KOPT-K1 (cell line): ENCODE measurements around the gene ADAMTS17.

Experiments
- H3K27ac ChIP-seq: fragments of 200-600 bp; sonication (generic); 2 replicates; pipeline ENCODE4 v1.5.1; 2016; ENCODE audit warnings: antibody characterized with exemption, mild to moderate bottlenecking, low read depth, low read length; ENCODE audit not compliant: poor library complexity, severe bottlenecking
- H3K36me3 ChIP-seq: fragments of 200-600 bp; sonication (generic); 2 replicates; pipeline ENCODE4 v1.5.1; 2017; ENCODE audit warnings: antibody characterized with exemption, mild to moderate bottlenecking, low read length, moderate library complexity; ENCODE audit not compliant: insufficient read depth
- H3K9me3 ChIP-seq: fragments of 200-600 bp; sonication (generic); 2 replicates; pipeline ENCODE4 v1.5.1; 2017; ENCODE audit warnings: antibody characterized with exemption, low read length, mild to moderate bottlenecking; ENCODE audit not compliant: insufficient read depth, poor library complexity, severe bottlenecking

ADAMTS17 gene

DNA sequence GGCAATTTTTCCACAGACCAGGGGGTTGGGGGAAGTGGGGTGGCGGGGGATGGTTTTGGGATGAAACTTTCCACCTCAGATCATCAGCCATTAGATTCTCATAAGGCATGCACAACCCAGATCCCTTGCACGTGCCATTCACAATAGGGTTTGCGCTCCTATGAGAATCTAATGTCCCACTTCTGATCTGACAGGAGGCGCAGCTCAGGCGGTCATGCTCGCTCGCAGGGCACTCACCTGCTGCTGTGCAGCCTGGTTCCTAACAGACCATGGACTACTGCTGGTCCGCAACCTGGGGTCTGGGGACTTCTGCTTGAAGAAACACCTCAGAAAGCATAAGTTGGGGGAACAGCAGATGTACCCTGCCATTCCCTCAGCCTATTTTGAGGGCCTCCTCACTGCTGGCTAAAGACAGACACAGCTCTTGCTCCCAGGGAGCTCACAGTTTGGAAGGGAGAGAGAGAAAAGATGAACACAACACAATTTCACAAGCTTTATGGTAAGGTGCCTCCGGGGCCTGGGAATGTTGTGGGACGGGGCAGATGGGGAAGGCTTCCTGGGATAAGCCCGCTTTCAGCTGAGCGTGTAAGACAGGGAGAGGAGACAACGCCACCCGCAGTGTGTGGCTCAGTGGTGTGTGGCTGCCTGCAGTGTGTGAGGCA, 285.2 kb downstream of the ADAMTS17 start:
- Histone ChIP-seq H3K9me3 (no peaks in the 10 kb centered on the region), H3K36me3 (no peaks in the 10 kb centered on the region), H3K27ac (no peak overlapping the region)

DNA sequence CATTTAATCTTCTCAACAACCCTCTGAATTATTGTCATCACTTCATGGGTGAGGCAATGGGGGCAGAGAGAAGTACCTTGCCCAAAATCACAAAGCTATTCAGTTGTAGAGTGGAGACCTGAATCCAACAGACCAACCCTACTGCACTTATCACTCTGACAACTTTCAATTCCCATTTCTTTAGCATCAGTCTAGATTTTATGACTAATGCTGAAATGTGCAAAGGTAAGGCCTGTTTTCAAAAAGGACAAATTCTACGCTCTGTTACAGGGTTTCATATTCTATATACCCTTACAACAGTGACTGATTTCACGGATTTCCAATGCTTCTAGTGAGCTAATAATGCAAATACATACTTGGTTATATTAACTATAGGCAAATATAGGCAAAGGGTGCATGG, 286.0 kb downstream of the ADAMTS17 start:
- Histone ChIP-seq H3K27ac (no peak overlapping the region), H3K36me3 (no peaks in the 10 kb centered on the region), H3K9me3 (no peaks in the 10 kb centered on the region)

DNA sequence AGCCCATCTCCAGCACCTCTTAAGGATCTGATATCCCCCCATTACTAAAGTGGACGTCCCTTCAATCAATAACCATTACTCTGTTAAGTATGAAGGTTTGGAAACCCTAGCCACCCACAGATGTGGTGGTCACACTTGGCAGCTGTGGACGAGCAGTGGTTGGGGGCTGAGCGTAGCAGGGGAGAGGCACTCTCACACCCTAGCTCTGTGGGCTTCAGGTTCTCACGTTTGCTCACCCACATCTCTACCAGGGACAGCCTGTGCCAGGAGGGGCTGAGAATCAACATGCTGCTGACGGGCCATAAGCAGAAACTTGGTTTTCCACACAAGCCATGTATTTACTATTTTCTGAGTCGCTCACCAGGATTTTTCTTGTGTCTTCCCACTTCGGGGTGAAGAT, 287.2 kb downstream of the ADAMTS17 start:
- Histone ChIP-seq H3K9me3 (no peaks in the 10 kb centered on the region), H3K27ac (no peak overlapping the region), H3K36me3 (no peaks in the 10 kb centered on the region)

DNA sequence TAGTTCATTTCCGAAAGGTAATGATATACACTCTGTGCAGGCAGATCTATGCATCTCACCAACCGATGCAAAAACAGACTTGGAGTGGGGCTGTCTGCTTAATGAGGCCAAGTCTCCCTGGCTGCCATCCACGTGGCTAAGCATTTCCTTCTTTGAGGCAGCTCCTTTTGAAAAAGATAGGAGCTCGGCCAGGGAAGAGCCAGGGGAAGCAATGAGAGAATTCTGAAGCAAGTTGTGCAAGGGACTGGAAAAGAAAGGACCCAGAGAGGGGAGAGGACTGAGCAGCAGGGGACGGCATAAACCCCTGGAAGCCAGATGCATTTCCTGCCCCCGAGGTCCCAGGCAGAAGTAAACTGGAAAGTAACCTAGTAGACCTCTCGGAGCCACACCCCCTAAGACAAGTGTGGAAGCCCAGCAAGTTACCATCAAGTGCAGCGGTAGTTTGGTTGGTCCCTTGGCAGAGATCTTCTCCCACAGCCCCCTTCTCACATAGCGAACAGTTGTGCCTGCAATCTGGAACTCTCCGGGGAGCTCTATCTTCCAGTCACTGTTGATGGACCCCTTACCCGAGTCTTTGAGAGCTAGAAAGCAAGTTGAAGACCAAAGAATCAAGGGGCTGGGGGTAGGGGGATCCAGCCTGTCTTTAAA, 288.2 kb downstream of the ADAMTS17 start:
- H3K36me3 ChIP-seq, result no peaks in the 10 kb centered on the region
- H3K9me3 ChIP-seq, result no peaks in the 10 kb centered on the region
- no peak overlapping the region for H3K27ac ChIP-seq

DNA sequence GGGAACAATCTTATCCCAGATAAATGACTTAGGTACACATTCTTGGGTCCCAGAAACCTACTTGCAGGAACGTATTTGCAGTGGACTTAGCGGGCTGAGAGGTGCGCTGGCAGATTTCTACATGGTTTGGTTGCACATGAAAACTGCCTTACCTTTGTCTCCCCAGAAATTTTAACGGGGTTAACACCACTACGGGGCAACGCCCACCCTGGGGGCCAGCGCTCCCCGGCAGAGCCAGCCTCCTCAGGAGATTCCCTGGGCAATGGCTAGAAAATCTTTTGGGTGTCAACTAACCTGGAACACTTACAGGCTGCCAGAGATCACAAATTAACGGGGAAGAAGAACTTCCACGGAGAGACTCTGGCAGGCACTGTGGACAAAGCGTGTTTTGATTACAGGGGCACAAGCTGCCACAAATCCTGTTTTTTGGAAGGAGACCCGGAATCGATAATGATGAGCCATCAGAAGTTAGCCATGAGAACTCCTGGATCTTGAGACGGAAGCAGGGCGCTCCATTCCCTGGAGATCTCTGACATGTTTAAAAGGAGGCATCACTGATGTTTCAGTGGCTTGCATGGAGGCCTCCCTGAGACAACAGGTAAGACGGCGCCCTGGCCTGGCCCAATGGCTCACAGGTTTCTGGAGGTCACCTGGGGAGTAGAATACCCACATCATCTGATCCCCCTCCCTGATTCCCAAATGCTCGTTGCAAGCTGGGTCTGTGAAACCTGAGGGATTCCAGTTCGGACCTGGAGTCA, 288.9 kb downstream of the ADAMTS17 start:
- H3K27ac ChIP-seq, result no peak overlapping the region
- H3K36me3 ChIP-seq, result no peaks in the 10 kb centered on the region

DNA sequence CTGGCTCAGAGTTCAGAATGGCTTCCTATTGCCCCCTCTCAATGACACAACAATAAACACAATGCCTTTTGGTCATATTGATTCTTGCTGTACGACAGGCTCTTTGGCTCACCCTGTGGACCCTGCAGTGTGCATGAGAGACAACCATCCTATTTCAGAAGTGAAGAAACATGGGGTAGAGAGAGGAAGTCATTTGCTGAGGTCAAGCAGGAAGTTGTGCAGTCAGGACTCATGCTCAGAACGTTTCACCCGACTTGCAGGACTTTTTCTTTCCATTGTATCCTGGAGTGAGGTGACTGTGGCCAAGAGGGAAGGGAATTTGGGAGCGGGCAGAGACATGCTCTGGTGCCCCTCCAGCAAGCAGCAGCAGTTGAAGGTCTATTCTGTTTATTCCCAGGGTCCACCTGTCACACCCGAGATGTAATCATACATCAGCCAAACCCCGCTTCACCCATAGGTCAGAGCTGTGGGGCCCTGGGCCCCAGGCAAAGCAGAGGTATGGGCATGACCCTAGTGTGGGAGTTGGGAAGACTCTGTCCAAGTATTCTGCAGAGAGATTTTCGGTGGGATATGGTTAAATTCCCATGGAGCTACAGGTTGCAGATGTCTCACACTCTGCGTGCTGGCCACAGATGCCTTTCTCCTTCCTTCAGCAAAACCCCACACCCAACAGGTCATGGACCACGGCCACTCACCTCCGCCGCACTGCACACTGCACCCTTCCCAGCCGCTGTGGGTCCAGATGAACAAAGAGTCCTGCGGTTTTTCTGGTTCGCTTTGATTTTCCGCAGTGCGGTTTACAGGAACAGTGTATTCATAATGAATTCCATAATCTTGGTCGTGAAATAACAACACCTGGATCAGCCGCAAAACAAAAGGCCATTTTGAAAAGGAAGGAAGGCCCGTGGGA, 290.6 kb downstream of the ADAMTS17 start:
- Histone ChIP-seq H3K36me3 (no peaks in the 10 kb centered on the region), H3K9me3 (no peaks in the 10 kb centered on the region), H3K27ac (no peak overlapping the region)

More for the DNA sequence above, 288.9 kb downstream of the ADAMTS17 start:
- no peaks in the 10 kb centered on the region for H3K9me3 ChIP-seq

DNA sequence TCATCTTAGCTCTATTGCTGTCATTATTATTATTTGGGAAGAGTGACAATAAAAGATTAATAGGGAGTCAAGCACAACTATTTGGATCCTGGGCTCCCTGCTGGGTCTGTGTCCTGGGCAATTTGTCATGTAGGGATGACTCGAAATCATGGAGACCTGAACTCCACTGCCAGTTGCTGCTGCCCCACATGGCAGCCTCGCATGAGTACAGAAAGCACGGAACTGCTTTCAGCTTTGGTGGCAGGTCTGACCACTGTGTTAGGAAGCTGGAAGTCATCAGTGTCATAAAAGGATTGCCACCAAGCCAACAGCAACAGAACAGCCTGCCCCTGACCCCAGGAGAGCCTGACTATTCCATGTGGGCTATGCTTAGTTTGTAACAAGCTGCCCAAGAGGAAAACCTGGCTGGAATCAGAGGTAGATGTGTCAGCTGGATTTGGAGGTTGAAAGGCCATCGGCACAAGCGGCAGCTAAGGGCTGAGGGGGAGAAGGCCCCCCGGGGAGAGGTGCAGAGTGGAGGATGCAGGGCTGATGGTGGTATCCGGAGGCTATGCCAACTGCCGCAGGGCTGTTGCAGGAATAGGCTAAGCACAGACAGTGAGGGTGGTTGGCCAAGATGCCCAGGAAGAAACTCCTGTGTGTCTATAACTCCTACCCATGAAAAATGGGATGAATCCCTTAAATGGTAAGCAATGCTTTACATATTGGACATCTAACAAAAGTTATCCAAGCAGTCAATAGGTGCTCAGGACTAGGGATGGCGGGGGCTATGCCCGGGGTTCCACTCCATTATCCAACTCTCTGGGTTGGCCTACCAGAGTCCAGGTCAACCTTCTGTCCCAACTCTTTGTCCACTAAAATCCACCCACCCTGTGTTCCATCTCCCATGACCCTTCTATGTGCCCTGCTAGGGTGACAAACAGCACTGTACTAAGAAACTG, 291.6 kb downstream of the ADAMTS17 start:
- Histone ChIP-seq H3K9me3 (no peaks in the 10 kb centered on the region), H3K27ac (no peak overlapping the region), H3K36me3 (no peaks in the 10 kb centered on the region)

DNA sequence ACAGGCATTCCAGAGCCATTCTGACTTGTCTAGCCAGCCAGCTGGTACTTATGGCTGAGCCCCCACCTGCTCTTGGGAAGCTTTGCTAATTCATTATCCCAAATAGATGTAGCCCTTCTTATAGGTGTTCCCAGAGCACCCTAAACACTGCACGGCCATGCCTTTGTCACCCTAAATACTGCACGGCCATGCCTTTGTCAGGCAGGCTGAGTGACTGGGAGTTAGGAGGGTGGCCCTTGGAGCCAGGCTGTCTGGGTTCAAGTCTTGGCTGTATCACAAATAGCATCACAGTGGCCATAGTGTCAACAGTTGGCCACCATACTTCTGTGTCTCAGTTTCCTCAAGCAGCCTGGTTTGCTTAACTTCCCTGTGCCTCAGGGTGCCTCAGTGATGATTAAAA, 292.3 kb downstream of the ADAMTS17 start:
- H3K27ac ChIP-seq, result no peak overlapping the region
- no peaks in the 10 kb centered on the region for H3K36me3 ChIP-seq
- no peaks in the 10 kb centered on the region for H3K9me3 ChIP-seq

DNA sequence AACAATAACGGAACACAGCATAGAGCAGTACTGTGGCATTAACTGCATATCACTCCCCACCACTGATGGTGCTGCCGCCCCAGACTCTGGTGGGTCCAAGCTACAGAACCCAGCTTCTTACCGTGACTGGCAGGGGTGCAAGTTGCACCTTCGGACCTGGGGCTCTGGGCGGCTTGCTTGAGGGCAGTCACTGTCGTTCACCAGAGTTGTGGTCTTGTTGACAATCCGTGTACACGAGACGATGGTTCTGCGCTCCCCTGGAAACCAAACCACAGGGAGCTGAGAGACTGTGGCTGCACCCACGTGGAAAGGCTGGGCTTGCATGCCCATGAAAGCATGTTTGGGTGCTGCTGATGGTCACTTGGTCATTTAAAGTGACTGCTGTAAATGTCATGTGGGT, 293.0 kb downstream of the ADAMTS17 start:
- Histone ChIP-seq H3K27ac (no peak overlapping the region), H3K36me3 (no peaks in the 10 kb centered on the region), H3K9me3 (no peaks in the 10 kb centered on the region)

DNA sequence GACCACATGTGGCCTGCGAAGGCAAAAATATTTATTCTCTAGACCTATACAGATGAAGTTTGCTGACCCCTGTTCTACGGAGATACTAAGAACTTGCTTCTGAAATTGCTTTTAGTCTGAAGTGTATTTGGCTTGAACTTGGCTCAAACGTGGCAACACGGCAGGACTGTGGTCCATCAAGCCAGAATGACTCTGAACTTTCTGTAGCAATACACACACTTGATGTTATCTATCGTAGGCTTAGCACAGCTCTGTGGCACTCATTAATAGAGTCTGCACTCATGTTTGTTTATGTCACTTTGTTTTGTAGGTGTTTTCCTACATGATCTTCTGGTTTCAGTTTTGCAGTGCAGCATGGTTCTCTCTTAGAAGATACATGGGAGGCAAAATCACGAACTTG, 298.1 kb downstream of the ADAMTS17 start:
- no peaks in the 10 kb centered on the region for H3K9me3 ChIP-seq
- no peak overlapping the region for H3K27ac ChIP-seq
- H3K36me3 ChIP-seq, result no peaks in the 10 kb centered on the region

DNA sequence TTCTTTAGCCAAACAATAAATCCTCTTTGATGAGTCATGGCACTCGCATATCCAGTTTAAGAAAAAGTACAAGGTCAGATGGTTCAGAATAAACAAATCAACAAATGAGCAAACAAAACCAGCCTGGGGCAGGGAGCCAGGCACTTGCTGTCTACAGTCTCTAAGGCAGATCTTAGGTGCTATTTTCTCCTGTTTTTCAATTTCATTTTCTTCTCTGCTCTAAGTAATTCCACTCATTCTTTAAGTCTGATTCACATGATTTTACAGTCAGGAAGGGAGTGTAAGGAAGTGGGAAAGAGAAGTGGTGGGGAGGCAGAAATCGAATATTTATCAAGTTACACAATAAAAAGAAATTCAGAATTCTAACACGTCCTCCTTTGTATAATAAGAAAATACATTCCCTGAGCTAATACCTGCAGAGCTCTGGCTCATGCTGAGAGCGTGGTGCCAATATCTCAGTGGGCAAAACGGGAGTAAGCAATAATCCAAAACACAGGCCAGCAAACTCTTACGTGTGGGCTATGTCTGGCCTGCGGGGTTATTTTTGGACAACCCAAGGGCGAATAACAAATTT, 298.6 kb downstream of the ADAMTS17 start:
- Histone ChIP-seq H3K36me3 (no peaks in the 10 kb centered on the region), H3K27ac (no peak overlapping the region), H3K9me3 (no peaks in the 10 kb centered on the region)

DNA sequence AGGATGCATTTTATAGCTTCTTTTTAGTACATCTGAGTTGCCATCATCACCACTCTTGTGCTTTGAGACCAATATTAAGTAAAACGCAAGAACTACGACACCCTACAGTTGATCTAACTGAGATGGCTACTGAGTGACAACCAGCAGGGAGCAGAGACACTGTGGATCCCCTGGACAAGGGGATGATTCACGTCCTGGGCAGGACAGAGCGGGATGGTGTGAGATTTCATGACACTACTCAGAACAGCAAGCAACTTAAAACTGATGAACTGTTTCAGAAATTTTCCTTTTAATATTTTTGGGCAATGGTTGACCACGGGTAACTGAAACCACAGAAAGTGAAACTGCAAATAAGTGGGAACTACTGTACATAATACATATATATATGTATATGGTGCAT, 299.2 kb downstream of the ADAMTS17 start:
- Histone ChIP-seq H3K9me3 (no peaks in the 10 kb centered on the region), H3K36me3 (no peaks in the 10 kb centered on the region), H3K27ac (no peak overlapping the region)

DNA sequence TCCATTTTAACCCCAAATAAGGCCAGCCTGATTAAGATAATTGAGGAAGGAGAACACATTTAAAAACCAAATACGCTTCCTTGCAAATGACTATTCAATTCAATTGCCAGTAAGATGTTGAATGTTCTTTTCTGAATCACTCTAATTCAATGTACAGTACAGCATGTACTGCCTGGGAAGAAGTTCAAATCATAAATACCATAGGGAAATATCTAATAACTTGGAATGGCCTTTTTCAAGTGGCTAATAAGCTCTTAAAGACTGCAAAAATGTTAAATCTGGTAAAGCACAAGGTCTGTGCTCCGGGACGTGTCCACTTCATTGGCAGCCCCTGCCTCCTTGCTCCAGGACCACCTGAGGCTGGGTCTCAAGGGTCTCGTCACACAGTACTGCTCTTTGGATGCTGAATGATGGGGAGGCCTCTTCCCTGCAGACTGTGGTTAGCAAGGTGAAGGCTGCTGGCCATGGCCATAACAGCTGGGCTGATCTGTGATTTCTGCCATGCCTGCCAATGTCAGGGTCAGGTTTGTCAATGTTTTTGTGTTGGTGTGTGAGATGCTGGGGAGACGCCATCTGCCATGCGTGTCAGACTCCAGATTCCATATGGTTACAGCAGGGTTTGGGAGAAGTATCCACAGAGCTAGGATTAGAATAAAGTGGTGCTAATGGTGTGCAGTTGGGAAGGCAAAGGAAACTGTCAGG, 300.5 kb downstream of the ADAMTS17 start:
- H3K27ac ChIP-seq, result no peak overlapping the region
- no peaks in the 10 kb centered on the region for H3K9me3 ChIP-seq
- H3K36me3 ChIP-seq, result no peaks in the 10 kb centered on the region
